ENCODE data around the gene ITPR2.

- TF ChIP-seq CTCF (IDR thresholded peaks at IDR 0.05; ENCODE audit: insufficient read depth, low read length) (no peak), REST (IDR thresholded peaks at IDR 0.05; ENCODE audit: insufficient replicate concordance, low read depth) (no peak), POLR2AphosphoS5 (IDR thresholded peaks at IDR 0.05; ENCODE audit: low read depth) (no peak), GABPA (IDR thresholded peaks at IDR 0.05; ENCODE audit: low read depth) (no peak), SPI1 (IDR thresholded peaks at IDR 0.05; ENCODE audit: borderline replicate concordance, low read depth) (no peak)
Measured at GRCh38 chr12:26798640-26799039, 34.4 kb downstream of the ITPR2 start.

All from HL-60 (cell line).